ENCODE measurements around the gene FNDC10.

FNDC10 gene

GRCh38 chr1:1623181-1623630 is 23.3 kb upstream of the FNDC10 start:
- Histone ChIP-seq H3K4ac (ENCODE audit: low read depth, low read length) (no peak overlapping the region), H4K12ac (ENCODE audit: low read depth, low read length) (no peak overlapping the region), H3K27ac (ENCODE audit: low read depth, low read length) (no peak overlapping the region), H2BK120ac (ENCODE audit: insufficient read depth, low read length, poor library complexity) (no peak overlapping the region), H3K4me3 (ENCODE audit: low read depth, low read length) (no peak overlapping the region), H3K4me1 (ENCODE audit: control insufficient read depth in 1 of 2, insufficient read depth in 2 of 2, low read length in 2 of 2) (no peaks in the 10 kb centered on the region), H3K14ac (ENCODE audit: low read length) (no peak overlapping the region), H3K27me3 (ENCODE audit: insufficient read depth, low read length) (no peaks in the 10 kb centered on the region), H3K18ac (ENCODE audit: low read length) (no peak overlapping the region), H3K79me2 (ENCODE audit: control insufficient read depth, insufficient read depth, low read length, poor library complexity) (no peaks in the 10 kb centered on the region), H2BK12ac (ENCODE audit: low read length) (no peak overlapping the region), H3K36me3 (ENCODE audit: control insufficient read depth in 1 of 2, insufficient read depth in 2 of 2, low read length in 2 of 2) (peaks cover 26 to 29% of the 10 kb centered on the region in 2 experiments), H3K23ac (ENCODE audit: low read length) (no peak overlapping the region), H2AFZ (ENCODE audit: insufficient read depth, low read length, poor library complexity) (no peak overlapping the region), H2BK5ac (ENCODE audit: low read depth, low read length, poor library complexity) (no peak overlapping the region), H3K79me1 (ENCODE audit: low read length) (no peaks in the 10 kb centered on the region), H4K91ac (ENCODE audit: low read depth, low read length) (no peak overlapping the region), H2AK5ac (ENCODE audit: low read length) (no peak overlapping the region), H4K8ac (ENCODE audit: low read depth, low read length) (no peak overlapping the region), H3K9ac (ENCODE audit: low read length) (no peak overlapping the region), H3K9me3 (ENCODE audit: insufficient read depth, low read depth, low read length) (no peaks in the 10 kb centered on the region), H3K4me2 (ENCODE audit: low read length) (no peak overlapping the region)
- WGBS (ENCODE audit: extremely low coverage, insufficient coverage, insufficient read length), result no CpG with 5 or more reads among the region's 33 CpGs
- no peak for DNase-seq

GRCh38 chr1:1622788-1623094 is 22.8 kb upstream of the FNDC10 start:
- no peaks in the 10 kb centered on the region for H3K9me3 ChIP-seq (ENCODE audit: insufficient read depth, low read depth, low read length)
- no peak overlapping the region for H3K9ac ChIP-seq (ENCODE audit: low read length)
- no peak overlapping the region for H4K8ac ChIP-seq (ENCODE audit: low read depth, low read length)
- no peak overlapping the region for H3K18ac ChIP-seq (ENCODE audit: low read length)
- peak overlapping the region; percentile 39 for H3K4me3 ChIP-seq (ENCODE audit: low read depth, low read length)
- H3K23ac ChIP-seq (ENCODE audit: low read length), result no peak overlapping the region
- no peak overlapping the region for H3K4me2 ChIP-seq (ENCODE audit: low read length)
- no peaks in the 10 kb centered on the region for H3K27me3 ChIP-seq (ENCODE audit: insufficient read depth, low read length)
- no peak overlapping the region for H3K4ac ChIP-seq (ENCODE audit: low read depth, low read length)
- DNase-seq, result no peak
- no peak overlapping the region for H2BK120ac ChIP-seq (ENCODE audit: insufficient read depth, low read length, poor library complexity)
- WGBS (ENCODE audit: extremely low coverage, insufficient coverage, insufficient read length), result no CpG with 5 or more reads among the region's 17 CpGs
- no peak overlapping the region for H3K27ac ChIP-seq (ENCODE audit: low read depth, low read length)
- no peak overlapping the region for H2AFZ ChIP-seq (ENCODE audit: insufficient read depth, low read length, poor library complexity)
- no peaks in the 10 kb centered on the region for H3K79me1 ChIP-seq (ENCODE audit: low read length)
- no peak overlapping the region for H4K91ac ChIP-seq (ENCODE audit: low read depth, low read length)
- no peak overlapping the region for H2BK5ac ChIP-seq (ENCODE audit: low read depth, low read length, poor library complexity)
- H3K4me1 ChIP-seq (ENCODE audit: control insufficient read depth in 1 of 2, insufficient read depth in 2 of 2, low read length in 2 of 2), result no peaks in the 10 kb centered on the region
- H3K36me3 ChIP-seq (ENCODE audit: control insufficient read depth in 1 of 2, insufficient read depth in 2 of 2, low read length in 2 of 2), result peaks cover 25 to 29% of the 10 kb centered on the region in 2 experiments
- H2AK5ac ChIP-seq (ENCODE audit: low read length), result no peak overlapping the region
- H3K79me2 ChIP-seq (ENCODE audit: control insufficient read depth, insufficient read depth, low read length, poor library complexity), result no peaks in the 10 kb centered on the region
- H4K12ac ChIP-seq (ENCODE audit: low read depth, low read length), result no peak overlapping the region
- no peak overlapping the region for H2BK12ac ChIP-seq (ENCODE audit: low read length)
- H3K14ac ChIP-seq (ENCODE audit: low read length), result no peak overlapping the region

- no CpG with 5 or more reads among the region's 21 CpGs for WGBS (ENCODE audit: extremely low coverage, insufficient coverage, insufficient read length)
- no peak overlapping the region for H3K27ac ChIP-seq (ENCODE audit: low read depth, low read length)
- H3K9ac ChIP-seq (ENCODE audit: low read length), result no peak overlapping the region
- no peak overlapping the region for H3K23ac ChIP-seq (ENCODE audit: low read length)
- H3K4ac ChIP-seq (ENCODE audit: low read depth, low read length), result no peak overlapping the region
- no peaks in the 10 kb centered on the region for H3K9me3 ChIP-seq (ENCODE audit: insufficient read depth, low read depth, low read length)
- no peak for DNase-seq
- H2BK120ac ChIP-seq (ENCODE audit: insufficient read depth, low read length, poor library complexity), result no peak overlapping the region
- no peak overlapping the region for H2AFZ ChIP-seq (ENCODE audit: insufficient read depth, low read length, poor library complexity)
- H2AK5ac ChIP-seq (ENCODE audit: low read length), result no peak overlapping the region
- no peaks in the 10 kb centered on the region for H3K79me2 ChIP-seq (ENCODE audit: control insufficient read depth, insufficient read depth, low read length, poor library complexity)
- H3K4me3 ChIP-seq (ENCODE audit: low read depth, low read length), result no peak overlapping the region
- no peaks in the 10 kb centered on the region for H3K4me1 ChIP-seq (ENCODE audit: control insufficient read depth in 1 of 2, insufficient read depth in 2 of 2, low read length in 2 of 2)
- no peak overlapping the region for H3K4me2 ChIP-seq (ENCODE audit: low read length)
- no peak overlapping the region for H3K18ac ChIP-seq (ENCODE audit: low read length)
- H3K36me3 ChIP-seq (ENCODE audit: control insufficient read depth in 1 of 2, insufficient read depth in 2 of 2, low read length in 2 of 2), result peaks cover 26 to 29% of the 10 kb centered on the region in 2 experiments
- H2BK12ac ChIP-seq (ENCODE audit: low read length), result no peak overlapping the region
- H3K27me3 ChIP-seq (ENCODE audit: insufficient read depth, low read length), result no peaks in the 10 kb centered on the region
- H2BK5ac ChIP-seq (ENCODE audit: low read depth, low read length, poor library complexity), result no peak overlapping the region
- no peak overlapping the region for H4K12ac ChIP-seq (ENCODE audit: low read depth, low read length)
- H3K79me1 ChIP-seq (ENCODE audit: low read length), result no peaks in the 10 kb centered on the region
- no peak overlapping the region for H3K14ac ChIP-seq (ENCODE audit: low read length)
- no peak overlapping the region for H4K8ac ChIP-seq (ENCODE audit: low read depth, low read length)
- H4K91ac ChIP-seq (ENCODE audit: low read depth, low read length), result no peak overlapping the region
These were observed 22.3 kb upstream of the FNDC10 start for GRCh38 chr1:1622010-1622787.

GRCh38 chr1:1621173-1622009 is 21.5 kb upstream of the FNDC10 start:
- Histone ChIP-seq H3K9ac (ENCODE audit: low read length) (no peak overlapping the region), H3K27me3 (ENCODE audit: insufficient read depth, low read length) (no peaks in the 10 kb centered on the region), H4K8ac (ENCODE audit: low read depth, low read length) (no peak overlapping the region), H3K9me3 (ENCODE audit: insufficient read depth, low read depth, low read length) (no peaks in the 10 kb centered on the region), H3K4ac (ENCODE audit: low read depth, low read length) (no peak overlapping the region), H3K14ac (ENCODE audit: low read length) (no peak overlapping the region), H3K4me2 (ENCODE audit: low read length) (no peak overlapping the region), H2AFZ (ENCODE audit: insufficient read depth, low read length, poor library complexity) (no peak overlapping the region), H2BK120ac (ENCODE audit: insufficient read depth, low read length, poor library complexity) (no peak overlapping the region), H3K36me3 (ENCODE audit: control insufficient read depth in 1 of 2, insufficient read depth in 2 of 2, low read length in 2 of 2) (peaks cover 21 to 24% of the 10 kb centered on the region in 2 experiments), H4K91ac (ENCODE audit: low read depth, low read length) (no peak overlapping the region), H3K23ac (ENCODE audit: low read length) (no peak overlapping the region), H3K27ac (ENCODE audit: low read depth, low read length) (no peak overlapping the region), H2AK5ac (ENCODE audit: low read length) (no peak overlapping the region), H3K4me1 (ENCODE audit: control insufficient read depth in 1 of 2, insufficient read depth in 2 of 2, low read length in 2 of 2) (peaks cover 2 to 7% of the 10 kb centered on the region in 2 experiments), H4K12ac (ENCODE audit: low read depth, low read length) (no peak overlapping the region), H3K18ac (ENCODE audit: low read length) (no peak overlapping the region), H2BK12ac (ENCODE audit: low read length) (no peak overlapping the region), H2BK5ac (ENCODE audit: low read depth, low read length, poor library complexity) (no peak overlapping the region), H3K4me3 (ENCODE audit: low read depth, low read length) (no peak overlapping the region), H3K79me1 (ENCODE audit: low read length) (no peaks in the 10 kb centered on the region), H3K79me2 (ENCODE audit: control insufficient read depth, insufficient read depth, low read length, poor library complexity) (no peaks in the 10 kb centered on the region)
- DNase-seq, result no peak
- WGBS (ENCODE audit: extremely low coverage, insufficient coverage, insufficient read length), result no CpG with 5 or more reads among the region's 31 CpGs
